A673 (cell line): ENCODE measurements around the gene CTPS2.
"Not testable (repeated sequence)": the region's sequence is repeated elsewhere in the genome, so short reads cannot be mapped to it uniquely, and the experiment has no call there.

Source experiments
- CTCF ChIP-seq: fragments of 300-800, 200-600 bp; sonication (generic); conservative IDR thresholded peaks from 2 replicates; pipeline ENCODE4 v1.5.1; 2017; ENCODE audit warnings: low read depth, mild to moderate bottlenecking, antibody characterized with exemption, low read length, moderate library complexity, mixed read lengths
- EZH2 ChIP-seq: fragments of 200-600 bp; sonication (generic); IDR thresholded peaks from 2 replicates; pipeline ENCODE4 v1.6.1; 2017; ENCODE audit warnings: borderline replicate concordance, low read depth, mild to moderate bottlenecking, mixed read lengths, antibody characterized with exemption, low read length; ENCODE audit not compliant: poor library complexity, severe bottlenecking

GRCh38 chrX:16716451-16716850 lies 4.0 kb upstream of the CTPS2 start:
- TF ChIP-seq CTCF, EZH2: not testable (repeated sequence)
